GM23338 (cell line): ENCODE measurements around the gene STARD13. TPM values are rescaled to one million over a fixed set of nuclear protein-coding genes. Genes with fewer than 3 reads are reported as not detected.

Source experiments
- ATAC-seq: fragments of 200-7000 bp; cut with Tn5 transposase; 3 replicates; pipeline ENCODE4 v1.9.1; 2020
- DNase-seq: peaks from one replicate; pipeline ENCODE4 v3.0.0-alpha.2; 2015; ENCODE audit warnings: low spot score
- H2AFZ ChIP-seq: fragments of 200-600 bp; sonication (generic); 2 replicates; pipeline ENCODE4 v1.8.0; 2016; ENCODE audit warnings: antibody characterized with exemption, mild to moderate bottlenecking, moderate library complexity
- H3F3A ChIP-seq: fragments of 200-600 bp; sonication (generic); replicated peaks from 2 replicates; pipeline ENCODE4 v1.8.0; 2017; ENCODE audit warnings: antibody characterized with exemption, mixed run types, low read depth
- H3K27ac ChIP-seq: fragments of 200-600 bp; sonication (generic); 2 replicates; pipeline ENCODE4 v1.6.1; 2016; ENCODE audit warnings: low read depth
- H3K27me3 ChIP-seq: fragments of 200-600 bp; sonication (generic); 2 replicates; pipeline ENCODE4 v1.8.0; 2016; ENCODE audit warnings: mild to moderate bottlenecking, mixed run types, moderate library complexity; ENCODE audit not compliant: insufficient read depth
- H3K36me3 ChIP-seq: fragments of 200-600 bp; sonication (generic); 2 replicates; pipeline ENCODE4 v1.8.0; 2016; ENCODE audit warnings: mild to moderate bottlenecking; ENCODE audit not compliant: insufficient read depth
- H3K4me1 ChIP-seq: fragments of 200-600 bp; sonication (generic); 2 replicates; pipeline ENCODE4 v1.8.0; 2016; ENCODE audit warnings: mild to moderate bottlenecking, moderate library complexity; ENCODE audit not compliant: insufficient read depth
- H3K4me2 ChIP-seq: fragments of 200-600 bp; sonication (generic); 2 replicates; pipeline ENCODE4 v1.7.1; 2017; ENCODE audit warnings: mixed run types
- H3K4me3 ChIP-seq: fragments of 200-600 bp; sonication (generic); 2 replicates; pipeline ENCODE4 v1.6.1; 2016; ENCODE audit warnings: mixed run types
- H3K79me2 ChIP-seq: fragments of 200-600 bp; sonication (generic); replicated peaks from 2 replicates; pipeline ENCODE4 v1.8.0; 2017; ENCODE audit warnings: mild to moderate bottlenecking; ENCODE audit not compliant: insufficient read depth
- H3K9me2 ChIP-seq: fragments of 200-600 bp; sonication (generic); 2 replicates; pipeline ENCODE4 v1.8.0; 2017; ENCODE audit not compliant: insufficient read depth
- H4K20me1 ChIP-seq: fragments of 200-600 bp; sonication (generic); replicated peaks from 2 replicates; pipeline ENCODE4 v1.8.0; 2017; ENCODE audit warnings: mild to moderate bottlenecking; ENCODE audit not compliant: insufficient read depth
- H3K27ac Mint-ChIP-seq: 2 replicates; pipeline ENCODE4 v1.8.0; 2020; ENCODE audit warnings: inconsistent platforms, mild to moderate bottlenecking, moderate library complexity, mixed read lengths
- H3K27me3 Mint-ChIP-seq: 3 replicates; pipeline ENCODE4 v1.8.0; 2022; ENCODE audit warnings: low read depth, mild to moderate bottlenecking, moderate library complexity, mixed read lengths, inconsistent platforms; ENCODE audit not compliant: insufficient read depth, poor library complexity
- H3K36me3 Mint-ChIP-seq: 3 replicates; pipeline ENCODE4 v1.8.0; 2021; ENCODE audit warnings: low read depth, mild to moderate bottlenecking, inconsistent platforms, moderate library complexity, mixed read lengths
- H3K4me1 Mint-ChIP-seq: 3 replicates; pipeline ENCODE4 v1.8.0; 2020; ENCODE audit warnings: mild to moderate bottlenecking, inconsistent platforms, mixed read lengths
- H3K4me3 Mint-ChIP-seq: 3 replicates; pipeline ENCODE4 v1.8.0; 2021; ENCODE audit warnings: moderate library complexity, mild to moderate bottlenecking, inconsistent platforms, mixed read lengths
- H3K9me3 Mint-ChIP-seq: 3 replicates; pipeline ENCODE4 v1.8.0; 2020; ENCODE audit warnings: moderate library complexity, mild to moderate bottlenecking, inconsistent platforms, mixed read lengths
- CTCF ChIP-seq, 2 experiments: fragments of 200-600 bp in 1 of 2; sonication (generic) in 1 of 2; conservative IDR thresholded peaks; 2 replicates each; pipeline versions ENCODE4 v1.5.1 to v1.6.1; 2016 to 2017; ENCODE audit warnings: antibody characterized with exemption in 2 of 2, low read depth in 2 of 2, mild to moderate bottlenecking in 2 of 2, moderate library complexity in 1 of 2
- EZH2 ChIP-seq: fragments of 200-600 bp; sonication (generic); IDR thresholded peaks from one replicate; pipeline ENCODE4 v1.8.0; 2017; ENCODE audit warnings: antibody characterized with exemption, mild to moderate bottlenecking, low read depth; ENCODE audit not compliant: unreplicated experiment
- EZH2phosphoT487 ChIP-seq: fragments of 200-600 bp; sonication (generic); IDR thresholded peaks from one replicate; pipeline ENCODE4 v1.8.1; 2018; ENCODE audit warnings: antibody characterized with exemption; ENCODE audit not compliant: unreplicated experiment
- JUNB ChIP-seq: IDR thresholded peaks from one replicate; pipeline ENCODE4 v1.6.1; 2016; ENCODE audit warnings: antibody characterized with exemption; ENCODE audit not compliant: unreplicated experiment
- NANOG ChIP-seq: IDR thresholded peaks from 2 replicates; pipeline ENCODE4 v1.6.1; 2016; ENCODE audit warnings: antibody characterized with exemption, borderline replicate concordance
- POLR2AphosphoS5 ChIP-seq: IDR thresholded peaks from 2 replicates; pipeline ENCODE4 v1.6.1; 2016; ENCODE audit warnings: antibody characterized with exemption, low read depth
- STAT1 ChIP-seq: IDR thresholded peaks from one replicate; pipeline ENCODE4 v1.6.1; 2016; ENCODE audit warnings: antibody characterized with exemption; ENCODE audit not compliant: unreplicated experiment
- ZNF114 ChIP-seq: fragments of 250-450 bp; sonication (Bioruptor Pico); IDR thresholded peaks from 2 replicates; pipeline ENCODE4 v1.5.0; 2020; ENCODE audit warnings: mild to moderate bottlenecking, moderate library complexity
- ZNF331 ChIP-seq: fragments of 250-450 bp; sonication (Bioruptor Pico); IDR thresholded peaks from 2 replicates; pipeline ENCODE4 v1.5.0; 2020; ENCODE audit warnings: low read depth, mild to moderate bottlenecking, moderate library complexity
- polyA plus RNA-seq: library from polyadenylated mRNA; unstranded; fragments of >200 nt; fragmentation: Nextera tagmentation; extraction: Ambion mirVana; gene quantifications from 2 replicates; pipeline ENCODE4 v1.2.1, GENCODE V29; 2016
- total RNA-seq: library from RNA; depleted of rRNA; stranded (reverse); fragments of >200 nt; shearing (Covaris generic); gene quantifications from 2 replicates; pipeline ENCODE4 v1.2.3, GENCODE V29; 2014

Gene STARD13
- total and polyA plus RNA-seq, 2 experiments from 2014 or later, result 3.2 to 5.2 TPM

DNA sequence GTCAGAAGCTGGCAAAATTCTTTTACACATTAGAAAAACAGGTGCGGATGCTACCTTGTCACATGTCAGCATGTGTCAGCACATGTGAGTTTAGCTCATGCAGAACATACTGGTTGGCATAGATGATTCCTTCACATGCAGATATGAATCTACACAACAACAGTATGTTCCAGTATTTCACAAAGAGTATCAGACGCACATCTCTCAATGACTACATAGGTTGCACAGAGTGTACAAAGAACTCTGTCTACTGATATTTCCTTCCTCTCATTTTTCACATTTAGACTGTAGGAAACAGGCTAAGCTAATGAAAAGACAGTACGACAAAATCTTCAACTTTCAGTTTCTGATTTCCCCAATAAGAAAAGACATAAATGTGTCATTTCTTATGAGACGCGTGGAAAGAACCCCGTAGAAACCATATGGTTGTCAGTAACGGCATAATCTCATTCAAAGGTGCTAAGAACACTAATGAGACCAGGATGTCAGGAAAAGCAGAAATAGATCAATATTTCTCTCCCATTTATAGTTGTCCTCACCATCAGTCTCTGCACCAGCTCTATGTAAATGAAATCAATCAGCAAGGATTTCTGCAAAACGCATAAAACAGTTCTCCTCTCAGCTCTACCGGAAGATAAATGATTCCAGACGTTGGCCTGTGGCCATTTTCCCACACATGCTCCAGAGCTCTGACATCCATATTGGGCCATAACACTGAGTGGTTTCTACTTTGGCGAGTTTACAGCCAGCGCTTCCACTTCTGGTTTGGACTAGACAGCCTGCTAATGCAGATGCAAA, 81.2 kb downstream of the STARD13 start:
- DNase-seq (no peak), ATAC-seq (no peak)
- no peak for TF ChIP-seq JUNB
- H3K27ac ChIP-seq, result no peak overlapping the region
- no peaks in the 10 kb centered on the region for H3F3A ChIP-seq
- H3K4me2 ChIP-seq, result no peak overlapping the region
- no peak overlapping the region for H2AFZ ChIP-seq
- no peaks in the 10 kb centered on the region for H3K27me3 ChIP-seq
- no peaks in the 10 kb centered on the region for H3K36me3 ChIP-seq
- Mint-ChIP-seq H3K27ac (no peak overlapping the region), H3K9me3 (no peaks in the 10 kb centered on the region; the same call in 2 of the 3 replicates), H3K4me1 (peaks cover 20% of the 10 kb centered on the region), H3K36me3 (no peaks in the 10 kb centered on the region), H3K27me3 (peaks cover 2% of the 10 kb centered on the region), H3K4me3 (no peak overlapping the region)
- no peaks in the 10 kb centered on the region for H4K20me1 ChIP-seq
- no peak overlapping the region for H3K4me3 ChIP-seq
- H3K4me1 ChIP-seq, result peaks cover 24% of the 10 kb centered on the region
- peaks cover 5% of the 10 kb centered on the region; the same call in 1 of the 2 replicates for H3K9me2 ChIP-seq
- no peaks in the 10 kb centered on the region for H3K79me2 ChIP-seq

- Mint-ChIP-seq H3K4me3 (no peak overlapping the region), H3K27me3 (no peaks in the 10 kb centered on the region), H3K36me3 (no peaks in the 10 kb centered on the region), H3K4me1 (peaks cover 21% of the 10 kb centered on the region), H3K9me3 (no peaks in the 10 kb centered on the region; the same call in 2 of the 3 replicates), H3K27ac (no peak overlapping the region)
- Histone ChIP-seq H3K36me3 (no peaks in the 10 kb centered on the region), H3K27ac (no peak overlapping the region), H3K4me3 (no peak overlapping the region), H3K4me2 (no peak overlapping the region), H3F3A (no peaks in the 10 kb centered on the region), H3K9me2 (peaks cover 5% of the 10 kb centered on the region; the same call in 1 of the 2 replicates), H4K20me1 (no peaks in the 10 kb centered on the region), H3K79me2 (no peaks in the 10 kb centered on the region), H3K27me3 (no peaks in the 10 kb centered on the region), H2AFZ (no peak overlapping the region), H3K4me1 (peaks cover 24% of the 10 kb centered on the region)
- TF ChIP-seq ZNF114 (CRISPR knock-in tag) (no peak), POLR2AphosphoS5 (no peak), CTCF (conservative IDR thresholded peaks at IDR 0.05; ENCODE audit: low read depth in 2 of 2) (no peak)
- ATAC-seq, result no peak
- DNase-seq, result no peak
Observed at GRCh38 chr13:33202644-33203169, 82.8 kb downstream of the STARD13 start.

- TF ChIP-seq STAT1, result no peak
- TF ChIP-seq EZH2, result no peak
- TF ChIP-seq ZNF331 (CRISPR knock-in tag), result no peak
- TF ChIP-seq CTCF (conservative IDR thresholded peaks at IDR 0.05; ENCODE audit: low read depth in 2 of 2), result no peak
- no peak for TF ChIP-seq EZH2phosphoT487
- no peak for TF ChIP-seq NANOG
- TF ChIP-seq POLR2AphosphoS5, result no peak
- DNase-seq, result no peak
Observed at GRCh38 chr13:33201659-33202058, 83.9 kb downstream of the STARD13 start.

More at GRCh38 chr13:33201659-33202058, 83.9 kb downstream of the STARD13 start:
- Mint-ChIP-seq H3K4me3 (no peak overlapping the region), H3K36me3 (no peaks in the 10 kb centered on the region), H3K27me3 (no peaks in the 10 kb centered on the region), H3K4me1 (peaks cover 19% of the 10 kb centered on the region), H3K27ac (no peak overlapping the region), H3K9me3 (no peaks in the 10 kb centered on the region; the same call in 2 of the 3 replicates)
- Histone ChIP-seq H4K20me1 (no peaks in the 10 kb centered on the region), H3K27ac (no peak overlapping the region), H3K4me1 (peaks cover 20% of the 10 kb centered on the region), H2AFZ (no peak overlapping the region), H3K4me3 (no peak overlapping the region), H3K79me2 (no peaks in the 10 kb centered on the region), H3K9me2 (peaks cover 5% of the 10 kb centered on the region; the same call in 1 of the 2 replicates), H3F3A (no peaks in the 10 kb centered on the region), H3K36me3 (no peaks in the 10 kb centered on the region), H3K4me2 (no peak overlapping the region), H3K27me3 (no peaks in the 10 kb centered on the region)
- no peak for ATAC-seq
